ENCODE results near the gene KIAA0586.

KIAA0586 gene

DNA sequence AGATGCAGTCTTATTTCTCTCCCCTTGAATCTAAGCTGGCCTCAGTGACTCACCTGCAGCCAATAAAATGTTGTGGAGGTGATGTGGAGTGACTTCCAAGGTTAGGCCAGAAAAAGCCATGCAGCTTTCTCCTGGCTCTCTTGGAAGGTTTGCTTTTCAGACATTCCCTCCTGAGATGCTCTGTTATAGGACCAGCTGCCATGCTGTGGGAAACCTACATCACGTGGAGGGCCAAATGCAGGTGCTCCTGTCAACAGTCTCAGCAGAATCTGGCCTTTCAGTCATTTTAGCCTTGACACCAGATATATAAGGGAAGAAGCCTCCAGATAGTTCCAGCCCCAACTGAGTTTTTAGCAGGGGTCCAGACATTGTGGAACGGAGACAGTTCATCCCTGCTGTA, 172.2 kb downstream of the KIAA0586 start:
- no peak for DNase-seq

Measured in CD4-positive, alpha-beta T cell treated with Interleukin-1 beta for 1 hour (primary cell).